HL-60 (cell line): ENCODE measurements around the gene BACE1-AS.
"Not testable (repeated sequence)": the region's sequence is repeated elsewhere in the genome, so short reads cannot be mapped to it uniquely, and the experiment has no call there.

Experiments
- POLR2AphosphoS5 ChIP-seq: IDR thresholded peaks from 2 replicates; pipeline ENCODE4 v1.6.1; 2012; ENCODE audit warnings: low read depth
- TF ChIP-seq, protein P1 (sequence below): IDR thresholded peaks from one replicate; pipeline ENCODE4 v1.5.1; 2011; ENCODE audit warnings: low read length, control low read depth, inconsistent platforms; ENCODE audit not compliant: insufficient read depth

DNA sequence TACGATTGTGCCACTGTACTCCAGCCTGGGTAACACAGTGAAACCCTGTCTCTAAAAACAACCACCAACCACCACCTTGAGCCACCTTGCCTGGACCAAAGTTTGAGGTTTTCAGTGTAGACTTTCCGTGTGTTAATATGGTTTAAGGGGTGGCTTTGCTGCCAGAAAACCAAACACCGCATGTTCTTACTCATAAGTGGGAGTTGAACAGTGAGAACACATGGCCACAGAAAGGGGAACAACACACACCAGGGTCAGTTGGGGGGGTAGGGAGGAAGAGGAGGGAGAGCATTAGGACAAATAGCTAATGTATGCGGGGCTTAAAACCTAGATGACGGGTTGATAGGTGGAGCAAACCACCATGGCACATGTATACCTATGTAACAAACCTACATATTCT lies 19.0 kb upstream of the BACE1-AS start:
- TF ChIP-seq POLR2AphosphoS5 = peak; percentile 73
- TF ChIP-seq, protein P1, sequence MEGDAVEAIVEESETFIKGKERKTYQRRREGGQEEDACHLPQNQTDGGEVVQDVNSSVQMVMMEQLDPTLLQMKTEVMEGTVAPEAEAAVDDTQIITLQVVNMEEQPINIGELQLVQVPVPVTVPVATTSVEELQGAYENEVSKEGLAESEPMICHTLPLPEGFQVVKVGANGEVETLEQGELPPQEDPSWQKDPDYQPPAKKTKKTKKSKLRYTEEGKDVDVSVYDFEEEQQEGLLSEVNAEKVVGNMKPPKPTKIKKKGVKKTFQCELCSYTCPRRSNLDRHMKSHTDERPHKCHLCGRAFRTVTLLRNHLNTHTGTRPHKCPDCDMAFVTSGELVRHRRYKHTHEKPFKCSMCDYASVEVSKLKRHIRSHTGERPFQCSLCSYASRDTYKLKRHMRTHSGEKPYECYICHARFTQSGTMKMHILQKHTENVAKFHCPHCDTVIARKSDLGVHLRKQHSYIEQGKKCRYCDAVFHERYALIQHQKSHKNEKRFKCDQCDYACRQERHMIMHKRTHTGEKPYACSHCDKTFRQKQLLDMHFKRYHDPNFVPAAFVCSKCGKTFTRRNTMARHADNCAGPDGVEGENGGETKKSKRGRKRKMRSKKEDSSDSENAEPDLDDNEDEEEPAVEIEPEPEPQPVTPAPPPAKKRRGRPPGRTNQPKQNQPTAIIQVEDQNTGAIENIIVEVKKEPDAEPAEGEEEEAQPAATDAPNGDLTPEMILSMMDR = not testable (repeated sequence)
